CD4-positive, alpha-beta T cell treated with Interleukin-17A for 4 hours (primary cell): Measurements from ENCODE around the gene OXNAD1.

Source experiments
- DNase-seq: peaks from one replicate; pipeline ENCODE4 v3.0.0-alpha.2; 2020; ENCODE audit warnings: mixed read lengths

Gene OXNAD1

DNA sequence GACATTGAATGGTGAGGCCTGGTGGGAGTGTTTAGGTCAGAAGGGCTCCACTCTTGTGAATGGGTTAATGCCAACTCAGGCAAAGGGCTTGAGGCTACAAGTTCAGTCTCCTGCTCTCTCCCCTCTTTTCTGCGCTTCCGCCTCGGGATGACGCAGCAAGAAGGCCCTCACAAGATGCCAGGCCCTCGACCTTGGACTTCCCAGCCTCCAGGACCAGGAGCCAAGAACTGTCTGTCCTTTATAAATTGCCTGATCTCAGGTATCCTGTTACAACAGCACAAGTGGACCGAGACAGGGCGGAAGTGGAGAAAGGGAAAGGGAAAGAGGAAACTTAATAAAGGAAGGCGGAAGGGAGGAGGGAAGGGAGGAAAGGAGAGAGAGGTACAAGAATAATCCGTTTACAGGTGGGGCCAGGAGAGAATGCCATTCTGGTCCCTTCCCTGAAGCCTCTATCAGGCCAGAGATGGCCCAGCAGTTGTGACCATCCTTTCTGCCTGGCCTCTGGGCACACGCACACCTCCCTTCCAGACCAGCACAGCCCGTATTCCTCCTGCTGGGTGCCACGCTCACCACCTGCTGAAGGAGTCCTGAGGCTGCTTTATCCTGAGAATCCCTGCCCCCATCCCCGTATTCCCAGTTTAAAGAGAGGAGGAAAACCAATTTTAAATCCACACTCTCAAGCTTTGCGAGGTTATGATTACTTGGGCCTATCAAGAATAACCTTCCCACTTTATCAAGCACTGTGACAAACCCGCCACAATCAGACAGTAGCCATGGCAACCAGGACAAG lies 64.2 kb downstream of the OXNAD1 start:
- no peak for DNase-seq

DNA sequence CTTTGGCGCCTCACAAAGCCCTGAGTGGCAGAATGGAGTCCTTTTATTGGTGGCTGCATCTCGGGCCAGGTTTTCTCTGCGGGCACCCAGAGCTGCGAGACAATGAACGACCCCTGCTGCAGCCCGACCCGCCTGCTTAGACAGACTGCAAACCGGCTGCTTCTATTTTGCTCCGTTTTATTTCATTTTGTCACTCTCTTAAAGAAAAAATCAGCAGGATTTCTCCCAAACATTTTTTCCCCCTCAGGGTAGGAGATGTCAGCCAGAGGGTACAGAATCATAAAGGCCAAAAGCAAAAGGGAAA lies 64.8 kb downstream of the OXNAD1 start:
- DNase-seq: no peak

DNA sequence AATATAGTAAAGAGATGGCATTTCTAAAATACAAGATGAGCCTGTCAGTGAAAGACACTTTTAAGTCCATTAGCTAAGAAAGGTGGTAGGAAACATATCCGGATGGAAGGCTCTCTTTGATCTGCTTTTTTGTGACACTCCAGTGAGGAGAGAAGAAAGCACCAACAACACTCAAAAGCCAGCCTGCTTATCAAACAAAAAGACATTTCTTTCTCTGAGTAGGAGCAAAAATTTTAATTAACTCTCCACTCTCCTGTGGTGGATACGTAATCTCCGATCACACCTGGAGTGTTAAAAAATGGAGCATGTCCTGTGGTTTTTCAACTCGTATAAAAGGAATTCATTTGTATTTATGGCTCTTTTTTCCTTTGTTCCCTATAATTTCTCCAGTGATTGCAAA lies 65.3 kb downstream of the OXNAD1 start:
- DNase-seq: no peak

DNA sequence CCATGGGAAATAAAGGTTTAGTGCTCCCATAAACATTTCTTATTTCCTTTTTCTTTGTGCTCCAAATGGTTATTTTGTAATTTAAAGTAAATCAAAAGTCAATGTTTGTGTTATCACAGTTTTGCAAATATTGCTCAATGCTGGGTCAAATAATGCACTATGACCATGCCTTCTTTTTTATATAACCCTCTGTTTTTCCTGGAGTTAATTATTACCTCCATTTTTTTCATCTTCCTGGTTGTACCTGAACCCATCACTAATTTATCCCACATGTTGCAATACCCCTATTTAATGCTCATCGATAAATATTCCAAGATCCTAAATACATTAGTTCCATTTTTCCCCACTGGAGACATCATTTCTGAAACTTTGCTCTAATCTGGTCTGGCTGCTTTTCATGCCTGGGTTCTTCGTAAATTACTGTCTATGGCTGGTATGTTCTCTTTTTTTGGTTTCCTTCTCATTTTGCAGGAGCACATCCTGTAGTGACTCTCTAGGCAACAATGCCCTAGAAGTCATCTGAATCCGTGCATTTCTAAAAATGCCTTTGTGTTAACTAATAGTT lies 66.4 kb downstream of the OXNAD1 start:
- no peak for DNase-seq

DNA sequence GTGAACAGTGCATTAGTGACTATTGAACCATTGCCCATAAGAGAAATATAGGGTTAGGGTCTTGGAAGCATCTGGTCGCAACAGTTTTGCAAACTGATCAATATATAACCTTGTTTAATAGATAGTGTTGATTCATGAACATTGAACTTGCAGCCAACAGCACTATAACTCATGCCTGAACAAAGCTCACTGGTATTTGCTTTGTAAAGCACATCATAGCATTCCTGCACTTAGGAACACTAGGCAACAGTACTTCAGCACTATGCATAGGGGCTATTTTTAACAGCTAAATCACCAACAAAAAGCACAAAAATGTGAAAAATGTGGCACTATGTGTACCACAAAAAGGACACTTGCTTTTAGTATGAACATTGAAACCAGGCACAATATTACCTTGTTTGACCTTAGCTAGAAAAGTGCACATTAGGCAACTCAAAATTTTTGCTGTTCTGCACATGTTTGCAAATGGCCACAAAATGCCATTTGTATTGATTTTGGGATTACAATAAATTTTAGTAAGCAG lies 68.0 kb downstream of the OXNAD1 start:
- DNase-seq: no peak

DNA sequence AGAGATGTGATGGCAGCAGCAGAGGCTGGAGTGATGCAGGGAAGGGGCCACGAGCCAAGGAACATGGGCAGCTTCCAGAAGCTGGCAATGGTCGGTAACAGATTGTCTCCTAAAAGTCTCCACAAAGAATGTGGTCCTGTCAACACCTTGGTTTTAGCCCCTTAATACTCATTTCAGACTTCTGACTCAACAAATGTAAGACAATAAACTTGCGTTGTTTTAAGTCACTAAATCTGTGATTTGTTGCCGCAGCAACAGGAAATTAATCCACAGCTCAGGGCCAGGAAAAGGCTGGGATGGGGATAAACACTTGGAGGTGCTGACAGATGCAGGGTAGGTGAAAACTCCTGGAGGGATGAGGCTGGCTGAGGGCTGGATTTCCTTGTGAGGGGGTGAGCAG lies 69.9 kb downstream of the OXNAD1 start:
- no peak for DNase-seq

DNA sequence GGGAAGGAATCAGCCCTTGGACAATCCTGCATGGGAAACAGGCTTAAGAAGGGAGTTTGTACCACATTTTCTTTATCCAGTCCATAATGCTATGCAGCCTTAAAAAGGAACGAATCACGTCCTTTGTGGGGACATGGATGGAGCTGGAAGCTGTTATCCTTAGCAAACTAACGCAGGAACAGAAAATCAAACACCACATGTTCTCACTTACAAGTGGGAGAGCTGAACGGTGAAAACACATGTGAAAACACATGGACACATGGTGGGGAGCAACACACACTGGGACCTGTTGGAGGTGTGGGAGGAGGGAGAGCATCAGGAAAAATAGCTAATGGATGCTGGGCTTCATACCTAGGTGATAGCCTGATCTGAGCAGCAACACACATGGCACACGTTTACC lies 70.3 kb downstream of the OXNAD1 start:
- DNase-seq: no peak

DNA sequence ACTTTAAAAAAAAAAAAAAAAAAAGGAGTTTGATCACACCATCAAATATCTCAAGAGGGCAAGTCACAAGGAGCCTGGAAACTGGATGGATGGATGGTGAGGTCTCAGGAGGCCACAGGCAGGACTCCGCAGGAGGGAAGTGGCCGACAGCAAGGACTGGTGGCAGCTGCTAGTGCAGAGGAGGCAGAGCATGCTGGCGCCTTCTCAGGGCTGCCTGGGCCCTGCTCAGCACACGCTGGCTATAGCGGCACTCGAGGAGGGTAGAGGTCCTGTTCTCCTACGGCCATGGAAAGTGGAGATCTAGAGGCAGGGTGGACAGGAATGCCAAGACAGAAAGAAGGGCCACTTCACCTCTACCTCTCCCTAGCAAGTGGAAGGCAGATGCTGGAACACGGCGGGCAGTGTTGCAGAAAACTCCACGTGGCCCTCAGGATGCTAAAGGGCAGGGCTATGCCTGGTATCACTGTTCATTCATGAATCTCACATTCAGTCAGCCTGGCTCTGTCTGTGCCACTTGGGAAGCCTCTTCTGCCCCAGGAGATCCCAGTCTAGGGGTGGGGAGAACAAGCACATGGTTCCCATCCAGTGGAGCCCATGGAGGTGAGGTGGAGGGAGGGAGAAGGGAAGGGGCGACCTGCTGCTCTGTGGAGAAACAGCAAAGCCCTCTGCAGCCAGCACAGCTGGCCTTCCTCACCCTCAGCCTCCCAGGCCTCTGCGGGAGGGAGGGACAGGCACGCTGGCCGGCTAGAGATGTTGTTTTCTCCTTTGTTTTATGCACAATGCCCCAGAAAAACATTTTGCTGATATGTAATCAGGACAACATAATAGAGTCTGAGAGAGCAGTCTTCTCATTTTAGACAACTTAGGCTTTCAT lies 71.0 kb downstream of the OXNAD1 start:
- no peak for DNase-seq

DNA sequence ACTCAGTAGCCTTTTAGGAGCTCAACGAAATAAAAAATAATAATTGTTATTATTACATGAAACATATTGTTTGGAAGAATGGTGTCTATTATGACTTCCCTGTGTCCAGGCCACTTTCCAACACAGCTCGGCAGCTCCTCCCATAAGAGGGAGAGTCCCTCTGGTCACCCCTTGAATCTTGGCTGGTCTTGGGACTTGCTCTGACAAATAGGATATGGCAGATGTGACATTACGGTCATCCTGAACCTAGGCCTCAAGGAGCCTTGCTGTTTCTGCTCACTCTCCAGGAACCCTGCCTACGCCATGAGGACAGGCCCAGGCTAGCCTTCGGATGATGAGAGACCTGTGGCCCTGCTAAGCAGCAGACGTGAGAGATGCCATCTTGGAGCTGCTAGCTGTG lies 71.8 kb downstream of the OXNAD1 start:
- no peak for DNase-seq

DNA sequence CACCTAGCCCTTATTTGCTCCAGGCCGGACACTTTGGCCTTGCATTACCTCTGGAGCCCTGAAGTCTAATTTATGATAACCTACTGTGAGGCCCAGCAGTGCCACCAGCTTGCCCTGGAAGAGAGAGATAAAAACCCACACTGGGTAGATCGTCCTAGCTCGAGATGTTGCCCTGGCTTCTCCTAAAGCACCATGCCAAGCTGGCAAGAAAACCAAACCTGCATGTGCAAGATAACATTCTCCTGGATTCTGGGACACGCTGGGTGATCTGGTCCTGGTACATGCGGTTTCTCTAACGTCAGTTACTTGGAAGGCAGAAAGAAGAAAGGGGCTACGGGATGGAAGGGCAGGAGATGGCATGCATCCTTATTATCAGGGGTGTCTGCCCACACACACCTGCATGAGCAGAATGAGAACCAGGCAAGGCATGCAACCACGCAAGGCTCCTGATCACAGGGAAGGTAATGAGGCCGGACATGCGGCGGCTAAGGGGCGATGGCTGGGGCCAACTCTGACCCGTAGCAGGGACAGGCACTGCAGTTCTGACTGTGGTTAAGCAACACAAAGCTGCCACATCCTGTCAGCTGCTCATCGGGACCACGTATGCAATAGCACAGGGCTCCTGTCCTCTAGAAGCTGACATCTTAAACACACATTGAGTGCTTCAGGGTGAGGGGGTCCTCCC lies 73.0 kb downstream of the OXNAD1 start:
- peak; percentile 70 for DNase-seq

DNA sequence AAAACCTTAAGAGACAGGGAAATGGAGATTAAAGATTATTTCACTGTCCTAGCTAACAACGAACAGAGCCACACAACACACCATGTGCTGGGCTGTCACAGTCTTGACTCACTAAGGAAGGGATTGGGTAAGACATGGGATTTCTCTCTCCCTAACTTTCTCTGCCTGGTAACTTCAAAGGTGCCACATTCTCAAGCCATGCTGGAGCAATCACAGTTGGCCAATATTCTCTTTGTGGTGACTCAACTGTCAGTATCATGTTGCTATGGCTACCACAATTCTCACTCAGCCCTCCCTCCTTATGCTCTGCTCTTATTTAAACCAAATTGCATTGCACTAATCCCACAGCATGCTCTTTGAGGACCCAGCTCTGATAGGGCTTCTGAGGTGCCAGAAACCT lies 74.0 kb downstream of the OXNAD1 start:
- DNase-seq: no peak

DNA sequence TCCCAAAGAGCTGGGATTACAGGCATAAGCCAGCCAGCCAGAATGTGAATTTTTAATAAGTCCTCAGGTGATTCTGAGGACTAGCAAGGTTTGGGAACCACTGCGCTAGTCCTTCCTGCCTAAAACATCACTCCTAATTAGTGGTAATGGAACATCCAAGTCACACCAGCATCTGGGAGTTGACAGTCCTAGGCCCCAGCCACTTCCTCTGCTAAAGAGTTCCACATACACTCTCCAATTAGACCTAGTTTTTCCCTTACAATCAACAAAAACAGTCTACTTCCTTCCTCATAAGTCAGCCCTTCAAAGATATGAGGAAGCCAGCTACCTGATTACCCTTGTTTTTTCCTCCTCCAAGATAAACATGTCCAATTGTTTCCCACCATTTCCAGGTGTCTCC lies 78.1 kb downstream of the OXNAD1 start:
- no peak for DNase-seq

DNA sequence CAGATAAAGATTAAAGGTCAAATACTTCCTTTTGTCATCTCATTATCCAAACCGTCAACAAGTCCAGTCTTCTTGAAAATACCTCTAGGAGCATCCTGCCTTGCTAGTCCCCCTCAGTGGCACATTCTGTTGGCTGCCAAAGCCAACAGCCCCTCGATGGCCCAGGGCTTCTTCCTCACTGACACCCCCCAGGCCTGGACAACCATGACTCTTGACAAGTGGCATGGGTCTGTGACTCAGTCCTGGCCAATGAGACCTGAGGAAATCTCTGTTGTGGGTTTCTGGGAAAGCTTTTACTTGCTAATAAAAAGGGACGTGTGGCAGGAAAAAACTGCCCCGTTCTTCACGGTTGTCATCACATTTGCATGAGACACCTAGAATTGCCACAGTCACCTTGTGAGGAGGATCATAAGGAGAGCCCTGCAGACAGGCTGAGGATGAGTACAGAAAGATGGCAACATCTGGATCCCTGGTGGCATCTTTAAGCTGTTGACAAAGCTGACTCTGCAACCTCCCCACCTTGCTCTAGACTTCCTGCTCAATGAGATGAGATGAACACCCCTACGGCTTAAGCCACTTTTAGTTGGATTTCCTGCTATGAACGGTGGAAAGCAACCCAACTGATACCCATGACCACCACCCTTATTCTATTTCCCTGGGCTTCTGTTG lies 81.5 kb downstream of the OXNAD1 start:
- DNase-seq: no peak

DNA sequence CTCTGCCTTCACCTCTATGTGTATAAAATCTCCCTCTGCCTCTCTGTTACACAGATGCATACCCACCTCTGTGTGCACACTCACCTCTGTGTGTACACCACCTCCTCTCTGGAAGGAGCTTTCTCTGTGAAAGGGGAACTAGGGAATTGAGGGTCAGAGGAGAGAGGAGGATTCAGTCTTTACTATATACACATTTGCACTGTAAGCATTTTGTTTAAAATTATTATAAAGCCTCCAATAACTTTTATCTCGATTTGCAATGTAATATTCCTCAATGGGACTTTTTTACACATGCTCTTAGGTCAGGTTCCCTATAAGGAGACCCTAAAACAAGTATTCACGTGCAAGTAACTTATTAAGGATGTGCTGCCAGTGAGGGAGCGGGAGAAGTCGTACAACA lies 82.5 kb downstream of the OXNAD1 start:
- no peak for DNase-seq

DNA sequence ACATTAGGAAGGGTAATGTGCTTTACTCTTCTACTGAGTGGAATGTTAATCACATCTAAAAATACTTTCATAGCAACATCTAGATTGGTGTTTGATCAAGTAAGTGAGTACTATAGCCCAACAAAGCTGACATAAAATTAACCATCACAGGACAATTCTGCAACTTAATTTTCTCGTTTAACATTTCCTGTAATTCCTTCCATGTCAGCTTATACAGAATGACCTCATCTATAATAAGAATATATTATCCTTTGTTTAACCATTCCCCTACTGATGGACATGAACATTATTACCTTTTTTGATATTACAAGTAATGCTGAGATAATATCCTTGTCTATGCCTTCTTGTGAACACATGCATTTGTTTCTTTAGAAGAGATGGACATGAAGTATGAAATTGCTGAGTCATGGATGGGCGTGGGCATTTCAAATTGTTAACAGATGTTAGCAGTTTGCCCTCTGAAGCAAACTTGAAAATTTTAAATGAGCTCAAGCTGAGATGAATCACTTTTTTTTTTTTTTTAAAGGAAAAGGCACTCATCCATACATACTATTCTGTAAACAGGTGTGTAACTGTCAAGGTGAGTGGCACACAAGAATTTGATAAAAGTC lies 85.1 kb downstream of the OXNAD1 start:
- DNase-seq: no peak

DNA sequence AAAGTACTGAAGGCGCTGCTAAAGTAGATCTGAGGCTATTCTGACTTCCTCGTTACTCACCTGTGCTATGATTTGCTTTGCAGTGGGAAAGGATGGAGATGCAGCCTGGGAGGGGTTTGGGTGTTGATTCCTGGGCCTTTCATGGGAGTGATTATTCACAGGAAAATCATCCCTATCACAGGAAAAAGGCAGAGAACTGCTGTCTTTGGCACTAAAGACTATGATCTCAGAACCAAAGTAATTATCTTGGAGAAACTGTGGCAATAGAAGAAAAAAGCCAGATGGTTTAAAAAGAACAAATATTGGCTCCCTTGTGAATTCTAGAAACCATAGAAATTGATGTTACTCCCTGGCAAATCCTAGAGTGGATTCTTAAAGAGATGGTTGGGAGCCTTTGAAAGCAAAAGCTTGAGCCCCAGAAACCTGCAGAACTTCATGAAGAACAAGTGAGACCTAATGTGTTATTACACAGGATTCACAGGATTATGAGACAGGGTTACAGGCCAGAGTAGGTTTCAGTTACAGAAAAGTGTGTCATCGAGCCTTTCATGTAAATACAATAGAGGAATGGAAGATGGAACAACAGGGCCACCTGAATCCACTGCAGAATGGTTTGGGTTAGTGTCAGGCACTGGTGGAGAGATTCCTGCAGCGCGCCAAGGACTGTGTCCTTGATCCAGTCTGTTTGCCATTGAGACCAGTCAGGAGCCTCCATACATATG lies 85.7 kb downstream of the OXNAD1 start:
- no peak for DNase-seq

DNA sequence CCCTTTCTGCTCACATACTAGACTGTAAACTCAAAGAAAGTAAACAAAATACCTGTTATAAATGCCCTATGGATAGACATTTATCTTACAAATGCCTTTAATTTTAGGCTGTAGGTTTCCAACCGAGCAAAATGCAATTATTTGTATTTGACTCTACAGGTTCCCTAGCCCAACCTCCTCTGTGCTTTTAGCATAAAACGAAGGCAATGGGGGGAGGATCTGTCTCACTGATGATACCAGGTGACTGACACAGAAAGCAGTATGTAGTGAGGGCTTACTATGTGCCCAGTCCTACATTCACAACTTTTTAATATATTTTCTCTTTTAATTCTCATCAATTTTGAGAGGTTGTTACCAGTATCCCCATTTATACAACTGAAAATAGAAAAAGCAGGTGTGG lies 87.4 kb downstream of the OXNAD1 start:
- no peak for DNase-seq

DNA sequence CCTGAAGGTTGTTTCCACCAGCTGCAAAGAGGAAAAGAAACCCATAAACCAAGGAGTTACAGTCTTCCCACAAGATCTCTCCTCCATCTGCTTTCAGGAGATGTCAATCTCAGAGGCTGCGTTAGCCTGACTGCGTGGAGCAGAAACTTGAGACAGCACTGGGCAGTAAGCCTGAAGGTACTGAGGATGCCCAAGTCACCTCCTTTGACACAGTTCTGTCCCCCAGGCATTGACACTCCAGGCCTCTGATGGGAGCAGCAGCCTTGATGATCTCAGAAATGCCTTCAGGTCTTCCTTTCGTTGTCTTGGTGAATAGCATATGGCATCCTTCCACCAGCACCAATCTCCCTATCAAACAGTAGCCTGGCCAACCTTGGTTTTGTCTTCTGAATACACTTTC lies 89.3 kb downstream of the OXNAD1 start:
- no peak for DNase-seq
